T-helper 1 cell treated with Interleukin-12 subunit alpha and Interleukin-12 subunit beta and Interleukin-4 antibody, amounts not matched to agents 30 ng/mL and 1 ng/mL, for 36 hours (primary cell): ENCODE measurements around the gene CABCOCO1. TPM values are rescaled to one million over a fixed set of nuclear protein-coding genes. Genes with fewer than 3 reads are reported as not detected.
"Not testable (repeated sequence)": the region's sequence is repeated elsewhere in the genome, so short reads cannot be mapped to it uniquely, and the experiment has no call there.

Experiments used
- intact Hi-C: fragments of 100-400 bp; cut with micrococcal nuclease; formaldehyde crosslinking; loops from one replicate; pipeline ENCODE4 v1.15.1; 2024
- total RNA-seq: library from RNA; stranded (reverse); gene quantifications from 2 replicates; pipeline ENCODE4 v1.2.3, GENCODE V29; 2022

CABCOCO1 gene
- total RNA-seq, 1 donor from 2014 or later, result not detected

DNA sequence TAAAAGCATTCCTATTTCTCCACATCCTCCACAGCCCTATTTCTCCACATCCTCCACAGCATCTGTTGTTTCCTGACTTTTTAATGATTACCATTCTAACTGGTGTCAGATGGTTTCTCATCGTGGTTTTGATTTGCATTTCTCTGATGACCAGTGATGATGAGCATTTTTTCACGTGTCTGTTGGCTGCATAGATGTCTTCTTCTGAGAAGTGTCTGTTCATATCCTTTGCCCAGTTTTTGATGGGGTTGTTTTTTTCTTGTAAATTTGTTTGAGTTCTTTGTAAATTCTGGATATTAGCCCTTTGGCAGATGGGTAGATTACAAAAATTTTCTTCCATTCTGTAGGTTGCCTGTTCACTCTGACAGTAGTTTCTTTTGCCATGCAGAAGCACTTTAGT is 49.4 kb downstream of the CABCOCO1 start:
- intact Hi-C loops, result not testable (repeated sequence)

- intact Hi-C loops, result not testable (repeated sequence)
Measured at GRCh38 chr10:61719475-61719874, 56.7 kb downstream of the CABCOCO1 start.

DNA sequence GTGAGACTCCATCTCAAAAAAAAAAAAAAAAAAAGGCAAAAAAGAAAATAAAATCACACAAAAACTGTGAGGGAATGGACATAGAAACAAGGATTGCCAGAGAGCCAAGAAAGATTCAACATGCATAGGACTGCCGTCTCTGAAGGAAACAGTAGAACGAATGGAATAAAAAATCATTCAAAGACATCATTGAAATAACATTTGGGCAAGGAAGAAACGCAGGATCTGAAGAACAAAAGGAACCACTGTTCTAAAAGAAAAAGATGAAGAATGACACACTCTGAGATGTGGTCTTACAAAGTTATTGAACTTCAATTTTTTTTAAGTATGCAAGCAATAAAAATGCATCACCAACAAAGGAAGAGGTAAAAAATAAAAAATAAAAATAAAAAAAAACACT is 57.2 kb downstream of the CABCOCO1 start:
- intact Hi-C loops, result no loop called here

- intact Hi-C loops, result no loop called here
Measured at GRCh38 chr10:61721431-61721830, 58.7 kb downstream of the CABCOCO1 start.

GRCh38 chr10:61725221-61725620 is 62.5 kb downstream of the CABCOCO1 start:
- intact Hi-C loops, result not testable (repeated sequence)

- intact Hi-C loops, result no loop called here
Measured at GRCh38 chr10:61729596-61729995, 66.9 kb downstream of the CABCOCO1 start.

DNA sequence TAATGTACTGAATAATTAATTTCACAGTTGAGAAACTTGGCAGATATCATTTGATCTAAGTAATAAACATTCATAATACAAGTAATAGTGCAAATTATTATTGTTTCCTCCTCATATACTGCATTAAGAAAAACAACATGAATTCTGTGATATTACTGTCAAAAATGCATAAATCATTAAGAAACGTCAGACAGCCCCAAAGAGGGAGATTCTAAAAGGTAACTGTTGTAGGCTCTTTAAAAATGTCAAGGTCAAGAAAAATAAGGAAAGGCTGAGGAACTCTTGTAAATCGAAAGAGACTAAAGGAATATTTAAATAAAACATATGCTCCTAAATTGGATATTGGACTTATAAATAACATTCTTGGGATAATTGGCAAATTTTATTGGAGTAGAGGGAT is 67.9 kb downstream of the CABCOCO1 start:
- intact Hi-C loops, result no loop called here

GRCh38 chr10:61731638-61732037 is 68.9 kb downstream of the CABCOCO1 start:
- intact Hi-C loops, result loop anchor here (2.0 kb wide), 1 partner anchor 591 kb away; no protein-coding TSS in a partner anchor

- intact Hi-C loops, result loop anchor here (1.0 to 2.0 kb wide), 2 partner anchors 592 to 916 kb away; no protein-coding TSS in a partner anchor
Measured at GRCh38 chr10:61732629-61733278, 70.0 kb downstream of the CABCOCO1 start.

- intact Hi-C loops, result loop anchor here (1.0 to 2.0 kb wide), 2 partner anchors 593 to 917 kb away; no protein-coding TSS in a partner anchor
Measured at GRCh38 chr10:61733358-61733940, 70.7 kb downstream of the CABCOCO1 start.

- intact Hi-C loops, result no loop called here
Measured at GRCh38 chr10:61735882-61736281, 73.2 kb downstream of the CABCOCO1 start.

- intact Hi-C loops, result not testable (repeated sequence)
Measured at GRCh38 chr10:61737455-61737854, 74.7 kb downstream of the CABCOCO1 start.

- intact Hi-C loops, result no loop called here
Measured at GRCh38 chr10:61742812-61743211, 80.1 kb downstream of the CABCOCO1 start.

DNA sequence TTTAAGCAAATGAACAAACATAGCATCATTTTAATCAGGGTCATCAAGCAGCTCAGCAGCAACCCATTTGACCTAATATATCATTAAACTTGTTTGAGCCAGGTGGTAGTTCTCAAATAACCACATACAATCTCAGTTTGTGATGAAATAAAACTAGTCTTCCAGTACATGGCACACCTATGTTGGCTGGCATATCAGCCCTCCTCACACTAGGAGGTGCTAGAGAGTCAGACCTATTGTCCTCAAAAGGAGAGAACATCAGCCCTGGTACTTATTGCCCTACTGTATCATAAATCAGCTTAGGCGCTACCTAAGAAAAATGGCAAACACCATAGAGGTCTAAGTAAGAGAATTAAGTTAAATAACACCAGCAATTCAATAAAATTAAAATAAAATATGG is 81.7 kb downstream of the CABCOCO1 start:
- intact Hi-C loops, result no loop called here

GRCh38 chr10:61746377-61746776 is 83.6 kb downstream of the CABCOCO1 start:
- intact Hi-C loops, result no loop called here

DNA sequence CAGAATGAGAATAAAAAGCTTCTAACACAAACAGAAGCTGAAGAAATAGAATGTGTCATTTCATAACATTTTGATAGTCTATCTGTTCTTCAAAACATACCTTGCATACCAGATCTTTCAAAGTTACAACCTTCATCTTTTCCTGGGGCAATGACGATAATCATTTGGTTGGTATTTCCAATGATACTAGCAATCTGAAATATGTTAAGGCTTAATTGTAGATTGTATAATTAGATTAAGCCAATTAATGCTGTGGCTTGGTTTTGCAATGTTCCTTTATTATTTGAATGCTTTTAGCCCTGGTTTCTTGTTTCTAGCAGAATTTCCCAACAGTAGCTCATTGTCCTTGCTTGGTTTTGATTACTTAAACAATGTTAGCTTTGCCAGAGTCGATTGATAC is 84.6 kb downstream of the CABCOCO1 start:
- intact Hi-C loops, result no loop called here

DNA sequence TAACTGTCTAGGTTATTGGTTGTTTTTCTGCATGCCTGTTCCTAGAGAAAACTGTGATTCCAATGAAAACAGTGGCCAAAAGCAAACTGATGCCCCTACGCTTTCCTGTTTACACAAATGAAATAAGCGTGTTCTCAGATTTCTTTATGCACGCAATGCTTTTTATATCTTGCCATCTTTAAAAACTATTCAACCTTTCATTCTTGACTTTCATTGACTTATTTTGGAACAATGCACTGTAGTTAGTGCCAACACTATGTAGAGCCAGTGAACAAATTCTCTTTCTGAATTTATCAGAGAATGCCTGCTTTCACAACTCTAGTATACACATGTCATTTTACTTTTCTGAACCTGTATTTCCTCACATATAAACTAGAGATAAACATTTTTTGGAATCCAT is 86.6 kb downstream of the CABCOCO1 start:
- intact Hi-C loops, result no loop called here

GRCh38 chr10:61750943-61751471 is 88.3 kb downstream of the CABCOCO1 start:
- intact Hi-C loops, result loop anchor here (1.0 to 10.0 kb wide), 11 partner anchors 84 to 1384 kb away; partner anchors contain the start of genes EGR2, NRBF2 and RTKN2

GRCh38 chr10:61751599-61751998 is 88.9 kb downstream of the CABCOCO1 start:
- intact Hi-C loops, result loop anchor here (1.0 to 10.0 kb wide), 11 partner anchors 84 to 1383 kb away; partner anchors contain the start of genes EGR2, NRBF2 and RTKN2

- intact Hi-C loops, result loop anchor here (1.0 to 10.0 kb wide), 10 partner anchors 13 to 1382 kb away; partner anchors contain the start of genes EGR2, NRBF2 and RTKN2
Measured at GRCh38 chr10:61752111-61753011, 89.6 kb downstream of the CABCOCO1 start.

GRCh38 chr10:61753453-61753852 is 90.7 kb downstream of the CABCOCO1 start:
- intact Hi-C loops, result loop anchor here (2.0 to 10.0 kb wide), 9 partner anchors 31 to 1381 kb away; partner anchors contain the start of genes EGR2, NRBF2 and RTKN2
